Ureter (tissue), 1 donor: ENCODE results near the gene ZNF665. TPM values are rescaled to one million over a fixed set of nuclear protein-coding genes. Genes with fewer than 3 reads are reported as not detected.
"Not testable (repeated sequence)": the region's sequence is repeated elsewhere in the genome, so short reads cannot be mapped to it uniquely, and the experiment has no call there.

Source experiments
- DNase-seq: peaks from one replicate; pipeline ENCODE4 v3.0.0-alpha.2; 2020; ENCODE audit warnings: low spot score
- total RNA-seq: library from RNA; stranded (reverse); gene quantifications from one replicate; pipeline ENCODE4 v1.2.4, GENCODE V29; 2023
- donor health status: DM: yes; HTN: yes; CAD: no.

ZNF665 gene
- total RNA-seq, result 11.7 TPM

DNA sequence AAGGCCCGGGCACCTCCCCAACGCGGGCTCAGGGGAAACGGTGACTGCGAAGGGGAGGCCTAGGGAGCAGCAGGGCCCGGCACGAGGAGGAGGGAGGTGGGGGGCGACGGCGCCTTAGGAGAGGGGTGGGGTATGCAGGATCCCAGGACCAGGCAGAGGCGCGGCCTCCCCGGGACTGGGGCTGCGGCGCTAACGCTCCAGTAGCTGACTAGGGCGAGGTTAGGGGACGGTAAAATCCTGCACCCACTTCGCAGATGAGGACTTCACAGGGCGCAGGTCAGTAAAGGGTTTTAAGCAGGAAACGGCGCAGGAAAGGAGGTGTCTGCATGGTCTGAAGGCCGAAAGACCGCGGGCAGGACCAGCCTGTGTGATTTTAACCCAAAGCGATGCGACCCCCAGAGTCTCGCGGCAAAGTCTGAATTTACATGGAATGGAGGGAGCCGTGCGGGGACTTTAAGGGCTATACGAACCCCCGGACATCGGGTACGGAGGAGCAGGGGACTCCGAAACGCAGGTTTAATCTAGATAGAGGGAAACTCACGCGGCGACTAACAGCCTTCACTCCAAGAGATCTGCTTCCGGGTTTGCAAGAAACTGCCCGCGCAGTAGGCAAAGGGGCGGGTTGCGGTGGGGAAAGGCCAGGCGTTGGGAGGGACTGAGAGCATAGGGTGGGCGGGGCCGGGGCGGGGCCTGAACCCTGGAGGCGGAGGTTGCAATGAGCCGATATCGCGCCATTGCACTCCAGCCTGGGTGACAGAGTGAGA lies at the start of gene ZNF665:
TSS of gene ZNF665 (minus strand) at position 588 of the 764 bp plus-strand sequence. CDS start 10,460 bp downstream, outside the sequence.
- peak; percentile 93 for DNase-seq

DNA sequence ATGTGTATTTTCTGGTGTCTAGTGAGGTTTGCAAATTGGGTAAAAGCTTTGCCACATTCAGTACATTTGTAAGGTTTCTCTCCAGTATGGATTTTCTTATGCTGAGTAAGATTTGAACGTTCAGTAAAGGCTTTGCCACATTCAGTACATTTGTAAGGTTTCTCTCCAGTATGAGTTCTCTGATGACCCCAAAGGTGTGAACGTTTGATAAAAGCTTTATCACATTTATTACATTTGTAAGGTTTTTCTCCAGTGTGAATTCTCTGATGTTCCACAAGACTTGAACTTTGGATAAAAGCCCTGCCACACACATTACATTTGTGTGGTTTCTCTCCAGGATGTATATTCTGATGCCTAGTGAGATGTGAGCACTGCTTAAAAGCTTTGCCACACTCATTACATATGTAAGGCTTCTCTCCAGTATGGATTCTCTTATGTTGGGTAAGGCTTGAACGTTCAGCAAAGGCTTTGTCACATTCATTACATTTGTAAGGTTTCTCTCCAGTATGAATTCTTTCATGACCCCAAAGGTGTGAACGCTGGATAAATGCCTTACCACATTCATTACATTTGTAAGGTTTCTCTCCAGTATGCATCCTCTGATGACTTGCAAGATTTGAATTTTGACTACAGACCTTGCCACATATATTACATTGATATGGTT lies 44.1 kb upstream of the ZNF665 start:
- no peak for DNase-seq

DNA sequence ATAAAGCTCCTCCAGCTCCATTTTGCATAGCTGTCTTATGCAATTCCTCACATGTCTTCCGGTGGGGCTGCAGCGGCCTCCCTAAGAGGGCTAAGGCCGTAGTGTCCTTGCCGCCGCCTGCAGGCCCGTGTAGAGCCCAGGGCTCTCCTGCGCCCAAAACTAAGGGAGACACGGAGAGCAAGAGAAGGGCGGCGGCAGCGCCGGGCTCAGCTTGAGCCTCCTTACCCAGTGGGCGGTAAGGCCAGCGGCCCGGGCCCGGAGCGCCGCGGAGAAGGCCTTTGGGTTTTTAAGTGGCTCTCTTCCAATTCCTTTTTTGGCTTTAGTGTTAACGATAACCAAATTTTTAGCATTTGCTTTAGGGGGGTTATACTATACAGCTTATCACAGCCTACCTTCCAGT lies 31.4 kb upstream of the ZNF665 start:
- DNase-seq, result no peak

DNA sequence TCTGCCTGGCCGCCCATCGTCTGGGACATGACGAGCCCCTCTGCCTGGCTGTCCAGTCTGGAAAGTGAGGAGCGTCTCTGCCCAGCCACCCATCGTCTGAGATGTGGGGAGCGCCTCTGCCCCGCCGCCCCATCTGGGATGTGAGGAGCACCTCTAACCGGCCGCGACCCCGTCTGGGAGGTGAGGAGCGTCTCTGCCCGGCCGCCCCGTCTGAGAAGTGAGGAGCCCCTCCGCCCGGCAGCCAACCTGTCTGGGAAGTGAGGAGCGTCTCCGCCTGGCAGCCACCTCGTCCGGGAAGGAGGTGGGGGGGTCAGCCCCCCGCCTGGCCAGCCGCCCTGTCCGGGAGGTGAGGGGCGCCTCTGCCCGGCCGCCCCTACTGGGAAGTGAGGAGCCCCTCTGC lies 29.6 kb upstream of the ZNF665 start:
- not testable (repeated sequence) for DNase-seq

DNA sequence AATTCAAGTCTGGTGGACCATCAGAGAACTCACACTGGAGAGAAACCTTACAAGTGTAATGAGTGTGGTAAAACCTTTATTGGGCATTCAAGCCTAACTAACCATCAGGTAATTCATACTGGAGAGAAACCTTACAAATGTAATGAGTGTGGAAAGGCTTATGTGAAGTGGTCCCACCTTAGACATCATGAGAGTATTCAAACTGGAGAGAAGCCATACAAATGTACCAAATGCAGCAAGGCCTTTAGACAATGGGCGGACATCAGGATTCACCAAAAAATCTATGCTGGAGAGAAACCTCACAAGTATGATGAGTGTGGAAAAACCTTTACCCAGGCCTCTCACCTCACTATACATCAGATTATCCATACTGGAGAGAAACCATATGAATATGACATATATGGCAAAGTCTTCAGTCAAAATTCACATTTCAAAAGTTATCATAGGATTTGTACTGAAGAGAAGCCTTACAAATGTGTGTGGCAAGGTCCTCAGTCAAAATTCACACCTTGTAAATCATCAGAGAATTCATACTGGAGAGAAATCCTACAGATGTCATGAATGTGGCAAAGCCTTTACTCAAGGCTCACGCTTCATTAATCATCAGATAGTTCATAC lies 19.7 kb upstream of the ZNF665 start:
- DNase-seq, result no peak

DNA sequence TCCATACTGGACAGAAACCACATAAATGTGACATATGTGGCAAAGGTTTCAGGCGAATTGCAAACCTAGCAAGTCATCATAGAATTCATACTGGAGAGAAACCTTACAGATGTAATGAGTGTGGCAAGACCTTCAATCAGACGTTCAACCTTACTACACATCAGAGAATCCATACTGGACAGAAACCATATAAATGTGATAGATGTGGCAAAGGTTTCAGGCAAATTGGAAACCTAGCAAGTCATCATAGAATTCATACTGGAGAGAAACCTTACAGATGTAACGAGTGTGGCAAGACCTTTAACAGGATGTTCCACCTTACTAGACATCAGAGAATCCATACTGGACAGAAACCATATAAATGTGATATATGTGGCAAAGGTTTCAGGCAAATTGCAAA lies 18.4 kb upstream of the ZNF665 start:
- not testable (repeated sequence) for DNase-seq

DNA sequence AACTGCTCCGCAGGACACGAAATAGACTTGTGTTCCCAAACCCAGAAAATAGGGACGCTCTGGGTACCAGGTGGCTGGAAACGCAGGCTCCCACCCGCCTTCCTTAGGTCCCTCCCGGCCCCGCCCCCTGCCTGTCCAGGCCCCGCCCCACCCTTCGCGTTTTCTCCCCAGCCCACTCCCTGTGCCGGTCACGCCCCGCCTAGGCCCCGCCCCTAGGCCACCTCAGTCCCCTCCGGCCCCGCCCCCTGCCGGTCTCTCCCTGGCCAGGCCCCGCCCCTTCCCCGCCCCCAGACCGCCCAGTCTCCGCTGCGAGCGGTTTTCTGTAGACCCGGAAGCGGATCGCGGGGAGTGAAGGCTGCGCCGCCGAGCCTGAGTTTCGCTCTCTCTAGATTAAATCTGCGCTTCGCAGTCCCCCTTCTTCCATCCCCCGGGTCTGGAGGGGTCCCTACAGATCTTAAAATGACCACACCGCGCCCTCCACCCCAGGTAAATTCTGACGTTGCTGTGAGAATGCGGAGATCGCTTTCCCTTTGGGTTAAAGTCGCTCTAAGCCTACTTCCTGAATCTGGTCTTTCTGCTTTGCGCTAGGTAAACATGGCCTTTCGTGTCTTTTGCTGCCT lies 3.7 kb upstream of the ZNF665 start:
- peak; percentile 98 for DNase-seq

DNA sequence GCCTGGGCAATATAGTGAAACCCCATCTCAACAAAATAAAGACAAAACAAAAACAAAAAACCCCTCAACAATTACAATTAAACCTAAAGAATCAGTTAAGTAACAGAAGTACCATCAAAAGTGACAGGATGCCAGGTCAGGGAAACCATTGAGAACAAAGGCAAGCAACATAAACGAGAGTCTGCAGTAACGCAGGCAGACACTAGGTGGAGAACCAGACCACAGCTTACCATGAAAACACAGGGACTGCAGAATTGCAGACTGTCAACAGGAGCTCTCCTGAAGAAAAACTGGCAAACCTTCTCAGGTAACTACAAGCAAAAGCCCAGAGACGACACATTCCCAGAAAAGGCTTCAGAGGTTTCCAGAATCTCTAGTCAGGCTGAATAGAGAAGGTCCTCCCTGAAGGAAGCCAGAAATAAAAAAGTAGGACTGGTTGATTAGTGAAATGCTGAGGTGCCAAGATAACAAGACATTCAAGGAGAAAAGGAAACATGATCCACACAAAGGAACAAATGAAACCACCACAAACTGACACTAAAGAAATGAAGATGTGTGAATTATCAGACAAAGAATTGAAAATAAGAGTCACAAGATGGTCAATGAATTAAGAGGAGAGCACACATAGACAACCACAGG lies 2.2 kb upstream of the ZNF665 start:
- DNase-seq, result peak; percentile 83

DNA sequence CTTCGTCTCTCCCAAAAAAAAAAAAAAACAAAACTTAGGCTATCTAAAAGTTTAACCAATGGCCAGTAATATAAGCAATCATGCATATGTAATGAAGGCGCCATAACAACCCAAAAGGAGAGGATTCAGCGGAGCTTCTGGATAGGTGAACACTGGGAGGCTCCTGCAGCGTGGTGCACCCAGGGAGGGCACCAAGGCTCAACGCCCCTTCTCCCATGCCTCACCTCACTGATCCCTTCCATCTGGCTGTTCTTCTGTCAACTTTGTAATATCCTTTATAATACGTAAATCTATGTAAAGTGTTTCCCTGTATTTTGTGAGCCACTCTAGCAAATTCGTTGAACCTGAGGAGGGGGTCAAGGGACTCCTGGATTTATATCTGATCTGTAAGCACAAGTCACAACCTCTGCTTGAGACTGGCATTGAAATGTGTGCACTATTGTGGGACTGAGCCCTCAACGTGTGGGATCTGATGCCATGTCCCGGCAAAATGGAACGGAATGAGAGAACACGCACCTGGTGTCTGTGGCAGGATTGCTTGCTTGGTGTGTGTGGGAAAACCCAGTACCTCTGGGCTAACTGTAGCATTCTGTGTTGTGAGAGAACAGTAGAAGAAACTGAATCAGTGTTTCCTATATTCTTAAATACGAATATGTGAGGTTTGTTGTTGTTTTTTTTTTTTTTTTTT lies 521 bp upstream of the ZNF665 start:
- DNase-seq, result no peak

DNA sequence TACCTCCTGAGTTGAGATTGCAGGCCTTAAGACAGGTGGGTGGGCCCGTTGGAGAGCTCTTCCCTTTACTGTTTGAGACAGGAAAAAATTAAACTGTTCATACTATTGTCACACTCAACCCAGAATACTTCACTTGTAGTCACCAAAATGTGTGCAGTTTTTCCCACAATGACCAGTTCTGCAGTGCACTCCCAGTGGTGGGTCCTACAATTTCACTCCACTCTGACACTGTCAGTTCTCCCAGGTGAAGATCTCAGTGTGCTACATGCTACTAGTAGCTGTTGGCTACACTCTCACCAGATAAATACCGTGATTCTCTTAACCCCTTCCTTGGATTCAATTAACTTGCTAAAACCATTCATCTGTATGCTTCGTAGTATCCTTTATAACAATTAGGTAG lies 2.9 kb downstream of the ZNF665 start:
- DNase-seq, result no peak

DNA sequence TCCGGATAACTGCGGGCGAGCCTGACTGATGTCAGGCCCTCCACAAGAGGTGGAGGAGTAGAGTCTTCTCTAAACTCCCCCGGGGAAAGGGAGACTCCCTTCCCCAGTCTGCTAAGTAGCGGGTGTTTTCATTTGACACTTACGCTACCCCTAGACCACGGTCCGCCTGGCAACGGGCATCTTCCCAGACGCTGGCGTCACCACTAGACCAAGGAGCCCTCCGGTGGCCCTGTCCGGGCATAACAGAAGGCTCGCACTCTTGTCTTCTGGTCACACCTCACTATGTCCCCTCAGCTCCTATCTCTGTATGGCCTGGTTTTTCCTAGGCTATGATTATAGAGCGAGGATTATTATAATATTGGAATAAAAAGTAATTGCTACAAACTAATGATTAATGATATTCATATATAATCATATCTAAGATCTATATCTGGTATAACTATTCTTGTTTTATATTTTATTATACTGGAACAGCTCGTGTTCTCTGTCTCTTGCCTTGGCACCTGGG lies 3.4 kb downstream of the ZNF665 start:
- DNase-seq, result not testable (repeated sequence)

DNA sequence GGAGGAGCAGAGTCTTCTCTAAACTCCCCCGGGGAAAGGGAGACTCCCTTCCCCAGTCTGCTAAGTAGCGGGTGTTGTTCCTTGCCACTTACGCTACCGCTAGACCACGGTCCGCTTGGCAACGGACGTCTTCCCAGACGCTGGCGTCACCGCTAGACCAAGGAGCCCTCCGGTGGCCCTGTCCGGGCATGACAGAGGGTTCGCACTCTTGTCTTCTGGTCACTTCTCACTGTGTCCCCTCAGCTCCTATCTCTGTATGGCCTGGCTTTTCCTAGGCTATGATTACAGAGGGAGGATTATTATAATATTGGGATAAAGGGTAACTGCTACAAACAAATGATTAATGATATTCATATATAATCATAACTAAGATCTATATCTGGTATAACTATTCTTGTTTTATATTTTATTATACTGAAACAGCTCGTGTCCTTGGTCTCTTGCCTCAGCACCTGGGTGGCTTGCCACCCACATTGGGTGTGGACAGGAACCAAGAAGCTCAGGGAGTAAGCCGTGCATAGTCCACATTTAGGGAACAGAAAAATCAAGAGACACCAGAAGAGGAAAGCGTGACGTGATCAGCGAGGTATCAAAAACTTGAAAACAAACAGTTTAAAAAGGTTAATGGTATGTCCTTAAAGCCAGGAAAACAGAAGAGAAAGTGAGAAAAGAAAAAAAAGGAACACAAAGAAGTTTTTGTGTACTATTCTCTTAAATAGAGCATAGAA lies 7.8 kb downstream of the ZNF665 start:
- not testable (repeated sequence) for DNase-seq

DNA sequence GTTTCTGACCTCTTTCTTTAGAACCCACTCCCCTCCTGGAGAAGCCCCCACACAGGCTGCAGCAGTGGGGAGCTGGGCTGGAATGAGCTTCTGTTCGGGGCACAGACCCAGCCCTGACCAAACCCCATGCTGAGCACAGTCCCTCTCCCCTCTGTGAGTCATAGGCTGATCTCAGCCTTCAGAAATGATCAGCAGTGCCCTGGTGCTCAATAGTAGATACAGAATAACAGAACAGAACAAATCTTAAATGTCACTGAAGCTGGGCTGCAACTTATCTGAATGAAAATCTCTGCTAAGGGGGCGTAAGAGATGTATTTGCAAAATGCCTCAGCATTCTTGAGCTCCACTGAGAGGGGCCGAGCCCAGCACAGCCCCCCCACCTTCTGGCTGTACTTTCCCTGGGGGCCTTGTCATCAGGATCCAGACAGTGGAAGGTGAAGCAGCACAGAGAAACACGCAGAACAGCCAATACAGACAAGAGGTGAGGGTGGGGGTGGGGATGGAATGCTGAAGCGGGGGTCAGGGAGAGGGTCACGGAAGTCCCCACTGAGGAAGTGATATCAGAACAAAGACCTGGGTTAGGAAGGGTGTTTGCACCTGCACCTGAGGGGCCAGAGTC lies 9.9 kb downstream of the ZNF665 start:
- DNase-seq, result no peak

DNA sequence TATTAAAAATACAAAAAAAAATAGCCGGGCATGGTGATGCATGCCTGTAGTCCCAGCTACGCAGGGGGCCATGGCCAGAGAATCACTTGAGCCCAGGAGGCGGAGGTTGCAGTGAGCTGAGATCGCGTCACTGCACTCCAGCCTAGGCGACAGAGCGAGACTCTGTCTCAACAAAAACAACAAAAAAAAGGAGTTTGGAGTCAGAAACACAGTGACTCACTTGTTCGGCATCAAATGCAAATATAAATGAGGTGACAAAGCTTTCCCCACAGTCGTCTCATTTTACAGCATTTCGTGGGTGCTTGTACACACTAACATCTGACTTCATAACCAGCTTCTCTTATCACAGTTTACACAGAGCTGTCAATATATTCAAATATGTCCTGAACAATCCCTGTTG lies 11.0 kb downstream of the ZNF665 start:
- no peak for DNase-seq

DNA sequence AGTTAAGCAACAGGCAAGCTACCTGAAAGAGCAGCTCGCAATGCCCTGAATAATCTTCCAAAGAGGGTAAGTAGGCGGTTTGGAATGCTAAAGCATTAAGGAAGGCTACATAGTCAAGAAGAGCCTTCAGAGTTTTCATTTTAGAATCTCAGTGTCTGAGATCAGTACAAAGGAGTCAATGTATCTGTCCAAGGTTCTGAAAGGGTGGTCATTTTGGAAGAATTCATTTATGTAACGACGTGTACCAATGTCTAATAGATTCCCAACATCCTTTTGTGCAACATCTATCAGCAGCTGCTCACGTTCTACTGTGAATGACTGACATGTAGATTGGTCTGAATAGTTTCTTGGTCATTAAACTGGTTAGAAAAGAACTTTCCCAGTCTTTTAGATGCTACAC lies 15.2 kb downstream of the ZNF665 start:
- DNase-seq, result no peak

DNA sequence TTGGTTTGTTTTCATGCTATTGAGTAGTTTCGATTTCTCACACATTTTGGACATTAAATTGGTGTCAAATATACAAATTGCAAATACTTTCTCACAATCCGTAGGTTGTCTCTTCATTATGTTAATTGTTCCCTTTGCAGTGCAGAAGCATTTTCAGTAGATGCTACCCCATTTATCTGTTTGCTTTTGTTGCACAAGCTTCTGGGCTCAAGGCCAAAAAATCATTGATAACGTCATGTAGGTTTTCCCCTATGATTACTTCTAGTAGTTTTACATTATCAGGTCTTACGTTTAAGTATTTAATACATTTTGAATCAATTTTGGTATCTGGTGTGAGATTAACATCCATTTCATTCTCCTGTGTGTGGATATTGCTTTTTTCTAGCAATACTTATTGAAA lies 20.3 kb downstream of the ZNF665 start:
- no peak for DNase-seq

DNA sequence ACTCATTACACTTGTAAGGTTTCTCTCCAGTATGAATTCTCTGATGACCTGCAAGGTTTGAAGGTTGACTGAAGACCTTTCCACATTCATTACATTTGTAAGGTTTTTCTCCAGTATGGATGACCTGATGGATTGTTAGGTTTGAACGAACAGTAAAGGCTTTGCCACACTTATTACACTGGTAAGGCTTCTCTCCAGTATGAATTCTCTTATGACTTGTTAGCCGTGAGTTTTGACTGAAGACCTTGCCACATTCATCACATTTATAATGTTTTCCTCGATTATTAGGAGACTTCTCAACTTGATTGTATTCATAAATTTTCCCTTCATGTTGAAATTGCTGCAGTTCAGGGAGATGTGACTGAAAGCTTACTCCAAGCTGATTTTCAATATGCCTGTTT lies 27.5 kb downstream of the ZNF665 start:
- DNase-seq, result no peak

DNA sequence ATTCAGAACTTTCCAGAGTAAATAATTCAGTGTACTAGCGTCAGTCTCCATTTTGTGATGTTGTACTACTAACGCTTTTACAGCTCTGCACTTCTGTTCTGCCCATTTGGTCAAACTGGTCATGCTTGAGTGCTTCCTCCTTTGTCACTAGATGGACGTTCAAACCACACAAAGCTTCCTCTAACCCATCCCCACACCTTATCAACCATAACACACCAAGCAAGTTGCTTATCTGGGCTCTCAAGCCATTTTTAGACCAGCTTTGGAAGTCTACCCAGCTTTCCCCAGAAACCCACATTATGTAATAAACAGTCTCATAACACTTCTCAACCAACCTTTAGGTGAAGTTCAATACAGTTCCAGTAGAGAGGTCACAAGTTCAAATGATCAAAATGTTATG lies 32.0 kb downstream of the ZNF665 start:
- DNase-seq, result no peak

DNA sequence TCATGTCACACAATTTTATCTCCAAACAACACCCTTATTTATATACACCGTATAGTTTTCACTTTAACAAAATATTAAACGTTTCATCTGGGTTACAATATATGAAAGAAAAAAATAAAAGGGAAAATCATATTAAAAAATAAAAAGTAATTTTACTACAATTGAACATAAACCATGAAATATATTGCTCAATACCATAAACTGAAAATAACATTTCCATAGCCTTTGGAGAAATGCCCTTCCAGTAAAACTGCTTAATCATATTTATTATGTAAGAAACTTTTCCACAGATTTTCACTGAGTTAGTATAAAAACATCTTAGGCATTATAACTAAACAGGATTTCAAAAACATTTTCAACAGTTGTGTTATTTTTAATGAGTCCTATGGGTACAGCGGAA lies 32.8 kb downstream of the ZNF665 start:
- DNase-seq, result no peak

DNA sequence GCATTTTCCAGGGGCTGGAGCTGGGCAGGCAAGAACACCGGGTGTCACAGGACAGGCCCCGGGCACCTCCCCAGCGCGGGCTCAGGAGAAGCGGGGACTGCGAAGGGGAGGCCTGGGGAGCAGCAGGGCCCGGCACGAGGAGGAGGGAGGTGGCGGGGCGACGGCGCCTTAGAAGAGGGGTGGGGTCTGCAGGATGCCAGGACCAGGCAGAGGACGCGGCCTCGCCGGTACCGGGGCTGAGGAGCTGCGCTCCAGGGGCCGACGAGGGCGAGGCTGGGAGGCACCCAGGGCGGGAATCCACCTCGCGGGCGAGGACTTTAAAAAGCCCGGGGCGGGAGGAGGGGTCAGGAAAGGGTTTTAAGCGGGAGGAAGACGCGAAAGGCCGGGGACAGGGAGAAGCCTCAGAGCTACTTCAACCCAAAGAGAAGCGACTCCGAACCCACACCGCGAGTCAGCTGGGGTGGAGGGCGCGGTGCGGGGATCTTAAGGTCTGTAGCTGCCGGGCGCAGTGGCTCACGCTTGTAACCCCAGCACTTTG lies 35.0 kb downstream of the ZNF665 start:
- DNase-seq, result peak; percentile 50
